IMR-90 (cell line): ENCODE measurements around the gene EPHB6. TPM values are rescaled to one million over a fixed set of nuclear protein-coding genes. Genes with fewer than 3 reads are reported as not detected.

Experiments
- ATAC-seq: fragments of 200-7000 bp; cut with Tn5 transposase; 2 replicates; pipeline ENCODE4 v1.9.1; 2020; ENCODE audit warnings: low read depth, mild to moderate bottlenecking, moderate library complexity
- BruUV-seq: library from RNA; stranded (reverse); fragments of 400-500 nt; replicated peaks from 2 replicates; lab custom pipeline; 2021; lab: Mats Ljungman, UMichigan
- CTCF ChIA-PET: fragments of 300-600 bp; formaldehyde crosslinking; extraction: SDS; loops from one replicate; lab custom pipeline; 2021; ENCODE audit warnings: antibody characterized with exemption; lab: Yijun Ruan, JAX
- POLR2A ChIA-PET: fragments of 300-600 bp; sonication (Branson Sonifier 250); formaldehyde crosslinking; loops from one replicate; lab custom pipeline; 2022; ENCODE audit warnings: antibody characterized with exemption; ENCODE audit not compliant: unreplicated experiment; lab: Charles Lee
- DNase-seq: peaks from one replicate; pipeline ENCODE4 v3.0.0; 2013
- H2AFZ ChIP-seq: replicated peaks from 2 replicates; pipeline ENCODE3; 2013; ENCODE audit warnings: low read length, mild to moderate bottlenecking; ENCODE audit not compliant: poor library complexity
- H2AK5ac ChIP-seq: 2 replicates; pipeline ENCODE4 v1.6.1; 2013; ENCODE audit warnings: low read depth, low read length, inconsistent platforms
- H2AK9ac ChIP-seq: replicated peaks from 2 replicates; pipeline ENCODE3; 2013; ENCODE audit warnings: mild to moderate bottlenecking, low read depth, low read length, moderate library complexity; ENCODE audit not compliant: poor library complexity
- H2BK120ac ChIP-seq: 2 replicates; pipeline ENCODE4 v1.6.1; 2013; ENCODE audit warnings: low read depth, low read length, inconsistent platforms
- H2BK15ac ChIP-seq: 3 replicates; pipeline ENCODE4 v1.6.1; 2013; ENCODE audit warnings: low read depth, low read length, inconsistent platforms
- H2BK20ac ChIP-seq: 2 replicates; pipeline ENCODE4 v1.6.1; 2013; ENCODE audit warnings: low read depth, mild to moderate bottlenecking, inconsistent platforms, low read length, moderate library complexity
- H2BK5ac ChIP-seq: 2 replicates; pipeline ENCODE4 v1.6.1; 2013; ENCODE audit warnings: mild to moderate bottlenecking, low read depth, low read length, inconsistent platforms; ENCODE audit not compliant: poor library complexity, severe bottlenecking
- H3K14ac ChIP-seq: replicated peaks from 2 replicates; pipeline ENCODE4 v1.6.1; 2013; ENCODE audit warnings: low read depth, low read length, inconsistent platforms
- H3K18ac ChIP-seq: 2 replicates; pipeline ENCODE4 v1.6.1; 2013; ENCODE audit warnings: low read depth, low read length, control low read depth
- H3K23ac ChIP-seq: 2 replicates; pipeline ENCODE4 v1.6.1; 2013; ENCODE audit warnings: low read depth, low read length, inconsistent platforms
- H3K27ac ChIP-seq: 2 replicates; pipeline ENCODE4 v1.5.1; 2013; ENCODE audit warnings: mild to moderate bottlenecking, control low read depth, low read length; ENCODE audit not compliant: insufficient read depth
- H3K27me3 ChIP-seq: 2 replicates; pipeline ENCODE4 v1.6.1; 2013; ENCODE audit warnings: low read length; ENCODE audit not compliant: control insufficient read depth, insufficient read depth
- H3K36me3 ChIP-seq: 2 replicates; pipeline ENCODE4 v1.6.1; 2013; ENCODE audit warnings: low read length, mixed read lengths; ENCODE audit not compliant: control insufficient read depth, insufficient read depth
- H3K4ac ChIP-seq: 2 replicates; pipeline ENCODE4 v1.6.1; 2013; ENCODE audit warnings: low read depth, low read length, inconsistent platforms
- H3K4me1 ChIP-seq: 2 replicates; pipeline ENCODE4 v1.6.1; 2013; ENCODE audit warnings: low read length, mixed read lengths; ENCODE audit not compliant: control insufficient read depth, insufficient read depth
- H3K4me2 ChIP-seq: 2 replicates; pipeline ENCODE4 v1.6.1; 2013; ENCODE audit warnings: low read depth, mild to moderate bottlenecking, control low read depth, low read length, moderate library complexity
- H3K4me3 ChIP-seq: 2 replicates; pipeline ENCODE4 v1.5.1; 2013; ENCODE audit warnings: low read depth, mild to moderate bottlenecking, control low read depth, low read length, moderate library complexity; ENCODE audit not compliant: insufficient read depth
- H3K56ac ChIP-seq: 2 replicates; pipeline ENCODE4 v1.6.1; 2013; ENCODE audit warnings: low read length, inconsistent platforms; ENCODE audit not compliant: insufficient read depth; ENCODE audit errors: extremely low read depth
- H3K79me1 ChIP-seq, 2 experiments: 2 replicates each; pipeline ENCODE4 v1.6.1; 2013; ENCODE audit warnings: low read length in 2 of 2, inconsistent platforms in 1 of 2, low read depth in 1 of 2
- H3K9ac ChIP-seq: 2 replicates; pipeline ENCODE4 v1.6.1; 2013; ENCODE audit warnings: low read depth, low read length, control low read depth
- H3K9me1 ChIP-seq: 2 replicates; pipeline ENCODE4 v1.6.1; 2013; ENCODE audit warnings: low read length, inconsistent platforms; ENCODE audit not compliant: insufficient read depth
- H3K9me3 ChIP-seq: 2 replicates; pipeline ENCODE4 v1.6.1; 2013; ENCODE audit warnings: low read length; ENCODE audit not compliant: control insufficient read depth, insufficient read depth
- H4K20me1 ChIP-seq: 2 replicates; pipeline ENCODE4 v1.6.1; 2013; ENCODE audit warnings: low read length, inconsistent platforms; ENCODE audit not compliant: insufficient read depth
- H4K5ac ChIP-seq: 2 replicates; pipeline ENCODE4 v1.6.1; 2013; ENCODE audit warnings: mild to moderate bottlenecking, low read depth, low read length, control low read depth
- H4K8ac ChIP-seq, 2 experiments: 2 replicates each; pipeline ENCODE4 v1.6.1; 2013; ENCODE audit warnings: low read depth in 2 of 2, low read length in 2 of 2, control low read depth in 1 of 2, inconsistent platforms in 1 of 2
- H4K91ac ChIP-seq: 2 replicates; pipeline ENCODE4 v1.6.1; 2013; ENCODE audit warnings: low read depth, low read length, inconsistent platforms; ENCODE audit not compliant: insufficient read depth
- BHLHE40 ChIP-seq: fragments of 150-350 bp; IDR thresholded peaks from 2 replicates; pipeline ENCODE4 v1.6.1; 2016; ENCODE audit warnings: mild to moderate bottlenecking, low read depth, low read length
- CEBPB ChIP-seq: IDR thresholded peaks from 2 replicates; pipeline ENCODE4 v1.6.1; 2012; ENCODE audit warnings: low read depth, low read length, improper control_type of control experiment
- CTCF ChIP-seq: conservative IDR thresholded peaks from 2 replicates; pipeline ENCODE4 v1.5.1; 2012; ENCODE audit warnings: mild to moderate bottlenecking, low read depth, low read length, improper control_type of control experiment
- ELK1 ChIP-seq: fragments of 150-350 bp; IDR thresholded peaks from 2 replicates; pipeline ENCODE4 v1.6.1; 2016; ENCODE audit warnings: low read depth, mild to moderate bottlenecking, low read length, moderate library complexity, borderline replicate concordance
- FOS ChIP-seq: fragments of 150-350 bp; IDR thresholded peaks from 2 replicates; pipeline ENCODE4 v1.6.1; 2016; ENCODE audit warnings: low read depth, low read length
- MAZ ChIP-seq: IDR thresholded peaks from 2 replicates; pipeline ENCODE4 v1.6.1; 2012; ENCODE audit warnings: low read depth, mild to moderate bottlenecking, low read length, improper control_type of control experiment, moderate library complexity, borderline replicate concordance
- MXI1 ChIP-seq: IDR thresholded peaks from 2 replicates; pipeline ENCODE4 v1.6.1; 2012; ENCODE audit warnings: low read depth, mild to moderate bottlenecking, low read length, moderate library complexity, borderline replicate concordance
- NFE2L2 ChIP-seq: fragments of 150-350 bp; IDR thresholded peaks from 2 replicates; pipeline ENCODE4 v1.6.1; 2016; ENCODE audit warnings: low read depth, mild to moderate bottlenecking, low read length
- RCOR1 ChIP-seq: IDR thresholded peaks from 2 replicates; pipeline ENCODE4 v1.6.1; 2012; ENCODE audit warnings: mild to moderate bottlenecking, low read length, improper control_type of control experiment; ENCODE audit not compliant: insufficient replicate concordance
- RFX5 ChIP-seq: IDR thresholded peaks from 2 replicates; pipeline ENCODE4 v1.8.0; 2012; ENCODE audit warnings: low read depth, mild to moderate bottlenecking, low read length, moderate library complexity
- SMC3 ChIP-seq: fragments of 150-350 bp; IDR thresholded peaks from 2 replicates; pipeline ENCODE4 v1.6.1; 2016; ENCODE audit warnings: low read depth, mild to moderate bottlenecking, antibody characterized with exemption, low read length, moderate library complexity
- USF2 ChIP-seq: fragments of 150-350 bp; IDR thresholded peaks from 2 replicates; pipeline ENCODE4 v1.6.1; 2017; ENCODE audit warnings: mild to moderate bottlenecking, antibody characterized with exemption, low read length, low read depth
- dilution Hi-C: fragments of 300-500 bp; cut with HindIII; formaldehyde crosslinking; loops from one replicate; pipeline ENCODE4 v1.14.3; 2018; ENCODE audit warnings: low sequenced_read_pairs; ENCODE audit not compliant: unreplicated experiment
- in situ Hi-C: fragments of 300-500 bp; cut with MboI; formaldehyde crosslinking; loops from 3 replicates; pipeline ENCODE4 v1.14.3; 2019; ENCODE audit warnings: low sequenced_read_pairs, inconsistent platforms, mixed read lengths
- intact Hi-C: fragments of 100-400 bp; cut with micrococcal nuclease; formaldehyde crosslinking; loops from 2 replicates; pipeline ENCODE4 v1.10.0; 2022
- polyA plus RNA-seq, 3 experiments: library from polyadenylated mRNA; depleted of rRNA; stranded (reverse); fragments of >200 nt; gene quantifications; 2 replicates each; pipeline ENCODE4 v1.2.3, GENCODE V29; 2012; ENCODE audit warnings: low replicate concordance in 1 of 3
- total RNA-seq: library from RNA; depleted of rRNA; stranded (reverse); fragments of >200 nt; gene quantifications from 2 replicates; pipeline ENCODE4 v1.2.3, GENCODE V29; 2012

The EPHB6 gene
- total and polyA plus RNA-seq, 2 of the 4 experiments (the other 2 are of a cell fraction): under 0.01 to 0.60 TPM

- H3K9ac ChIP-seq: no peak overlapping the region
- H2BK15ac ChIP-seq: no peak overlapping the region
- no peak overlapping the region for H3K23ac ChIP-seq
- no peak for ATAC-seq
- no peak overlapping the region for H3K56ac ChIP-seq
- DNase-seq: no peak
- no peak overlapping the region for H4K91ac ChIP-seq
- no peak overlapping the region for H3K14ac ChIP-seq
- ChIA-PET POLR2A (no interaction called here), CTCF (interaction anchor here (0.5 to 0.7 kb wide), 2 partner anchors 364 to 1869 kb away, joined by 3 read pairs; no protein-coding TSS in a partner anchor)
- H3K9me1 ChIP-seq: no peaks in the 10 kb centered on the region
- dilution Hi-C loops (no loop called here), in situ Hi-C loops (loop anchor here (10.0 kb wide), 1 partner anchor 363 kb away; no protein-coding TSS in a partner anchor), intact Hi-C loops (no loop called here)
- no peak overlapping the region for H3K4me3 ChIP-seq
- BruUV-seq: no TSS peak
- no peak overlapping the region for H2BK20ac ChIP-seq
- no peak overlapping the region for H4K5ac ChIP-seq
- H2AFZ ChIP-seq: no peak overlapping the region
- H2BK5ac ChIP-seq: no peak overlapping the region
- no peak overlapping the region for H2AK5ac ChIP-seq
- H3K4me1 ChIP-seq: no peaks in the 10 kb centered on the region
- H3K27ac ChIP-seq: no peak overlapping the region
- H3K27me3 ChIP-seq: peaks cover 11% of the 10 kb centered on the region
- no peak overlapping the region for H3K4me2 ChIP-seq
- H3K4ac ChIP-seq: no peak overlapping the region
- no peak for TF ChIP-seq USF2
- TF ChIP-seq FOS: no peak
- no peak for TF ChIP-seq MAZ
- no peak for TF ChIP-seq SMC3
- TF ChIP-seq RCOR1: no peak
- no peak for TF ChIP-seq NFE2L2
- TF ChIP-seq RFX5: no peak
- TF ChIP-seq ELK1: no peak
- no peak for TF ChIP-seq MXI1
- no peak for TF ChIP-seq CEBPB
- no peak for TF ChIP-seq BHLHE40
- no peak for TF ChIP-seq CTCF
- H2BK120ac ChIP-seq: no peak overlapping the region
- H4K20me1 ChIP-seq: no peaks in the 10 kb centered on the region
- H3K36me3 ChIP-seq: no peaks in the 10 kb centered on the region
- no peak overlapping the region for H3K18ac ChIP-seq
- no peaks in the 10 kb centered on the region for H3K9me3 ChIP-seq
- no peaks in the 10 kb centered on the region for H3K79me1 ChIP-seq
- no peak overlapping the region for H2AK9ac ChIP-seq
- H4K8ac ChIP-seq: no peak overlapping the region
These were observed 3.0 kb upstream of the EPHB6 start for GRCh38 chr7:142851919-142852318.
